ENCODE measurements around the gene FUT2.
A peak's percentile ranks its signal among the peaks of the same experiment; 100 is the strongest.

FUT2 gene

DNA sequence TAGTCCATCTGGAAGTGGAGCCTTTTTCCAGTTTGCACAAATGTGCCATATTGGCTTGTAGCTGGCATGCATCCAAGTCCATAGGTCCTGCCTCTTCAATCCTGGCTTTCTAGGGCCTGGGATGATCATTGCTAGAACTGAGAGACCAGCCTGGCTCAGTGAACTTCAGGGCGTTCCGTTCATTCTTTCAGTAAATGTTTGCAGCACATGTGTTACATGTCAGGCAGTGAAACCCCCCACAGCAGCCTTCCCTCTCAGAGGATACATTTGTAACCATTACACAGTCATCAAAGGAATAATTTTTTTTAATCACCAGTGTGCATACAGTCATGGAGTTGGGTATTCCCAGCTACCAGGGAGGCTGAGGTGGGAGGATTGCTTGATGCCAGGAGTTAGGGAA is 9.7 kb downstream of the FUT2 start:
- no peak overlapping the region for H3K27ac ChIP-seq
- DNase-seq (ENCODE audit: low spot score), result no peak
- H3K4me3 ChIP-seq, result no peak overlapping the region
- TF ChIP-seq, protein P1, sequence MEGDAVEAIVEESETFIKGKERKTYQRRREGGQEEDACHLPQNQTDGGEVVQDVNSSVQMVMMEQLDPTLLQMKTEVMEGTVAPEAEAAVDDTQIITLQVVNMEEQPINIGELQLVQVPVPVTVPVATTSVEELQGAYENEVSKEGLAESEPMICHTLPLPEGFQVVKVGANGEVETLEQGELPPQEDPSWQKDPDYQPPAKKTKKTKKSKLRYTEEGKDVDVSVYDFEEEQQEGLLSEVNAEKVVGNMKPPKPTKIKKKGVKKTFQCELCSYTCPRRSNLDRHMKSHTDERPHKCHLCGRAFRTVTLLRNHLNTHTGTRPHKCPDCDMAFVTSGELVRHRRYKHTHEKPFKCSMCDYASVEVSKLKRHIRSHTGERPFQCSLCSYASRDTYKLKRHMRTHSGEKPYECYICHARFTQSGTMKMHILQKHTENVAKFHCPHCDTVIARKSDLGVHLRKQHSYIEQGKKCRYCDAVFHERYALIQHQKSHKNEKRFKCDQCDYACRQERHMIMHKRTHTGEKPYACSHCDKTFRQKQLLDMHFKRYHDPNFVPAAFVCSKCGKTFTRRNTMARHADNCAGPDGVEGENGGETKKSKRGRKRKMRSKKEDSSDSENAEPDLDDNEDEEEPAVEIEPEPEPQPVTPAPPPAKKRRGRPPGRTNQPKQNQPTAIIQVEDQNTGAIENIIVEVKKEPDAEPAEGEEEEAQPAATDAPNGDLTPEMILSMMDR (IDR thresholded peaks at IDR 0.05), result no peak

DNA sequence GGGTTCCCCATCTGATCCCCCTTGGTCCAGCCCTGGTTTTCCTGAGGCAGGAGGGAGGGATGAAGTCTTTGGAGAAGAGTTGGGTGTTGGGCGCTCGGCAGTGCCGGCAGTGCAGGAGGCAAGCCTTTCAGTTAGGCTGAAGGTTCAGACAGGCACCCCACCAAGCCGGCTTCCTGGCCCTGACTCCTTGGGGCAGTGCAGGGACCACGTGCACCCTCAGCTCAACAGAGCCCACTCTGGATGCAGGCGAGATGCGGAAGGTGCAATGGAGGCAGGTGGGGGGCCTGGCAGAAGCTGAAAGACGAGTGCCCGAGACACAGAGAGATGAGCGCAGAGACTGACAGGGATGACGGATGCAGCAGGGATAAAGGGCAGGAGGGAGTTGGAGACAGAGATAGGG is 12.7 kb downstream of the FUT2 start:
- Histone ChIP-seq H3K4me3 (no peak overlapping the region), H3K27ac (no peak overlapping the region)
- DNase-seq (ENCODE audit: low spot score), result no peak
- TF ChIP-seq, protein P1 (IDR thresholded peaks at IDR 0.05), result no peak

DNA sequence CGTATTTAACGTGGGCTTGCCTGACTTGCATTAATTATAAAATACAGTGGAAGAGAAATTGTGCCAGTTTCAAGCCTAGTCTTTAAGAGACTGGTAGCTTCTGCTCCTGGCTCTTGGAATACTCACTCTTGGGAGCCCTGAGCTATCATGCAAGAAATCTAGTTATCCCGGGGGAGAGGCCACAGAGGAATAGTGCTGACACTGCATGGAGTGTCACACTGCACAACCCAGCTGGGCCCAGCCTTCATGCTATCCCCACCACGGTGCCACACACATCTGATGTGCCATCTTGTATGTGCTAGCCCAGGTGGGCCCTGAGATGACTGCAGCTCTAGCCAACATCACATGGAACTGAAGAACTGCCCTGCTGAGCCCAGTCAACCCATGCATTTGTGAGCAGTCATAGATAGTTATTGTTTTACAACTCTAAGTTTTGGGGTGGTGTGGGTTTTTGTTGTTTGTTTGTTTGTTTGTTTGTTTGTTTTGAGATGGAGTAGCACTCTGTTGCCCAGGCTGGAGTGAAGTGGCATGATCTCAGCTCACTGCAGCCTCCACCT is 15.4 kb downstream of the FUT2 start:
- Histone ChIP-seq H3K27ac (no peak overlapping the region), H3K4me3 (no peak overlapping the region)
- DNase-seq (ENCODE audit: low spot score), result no peak
- TF ChIP-seq, protein P1 (IDR thresholded peaks at IDR 0.05), result no peak

DNA sequence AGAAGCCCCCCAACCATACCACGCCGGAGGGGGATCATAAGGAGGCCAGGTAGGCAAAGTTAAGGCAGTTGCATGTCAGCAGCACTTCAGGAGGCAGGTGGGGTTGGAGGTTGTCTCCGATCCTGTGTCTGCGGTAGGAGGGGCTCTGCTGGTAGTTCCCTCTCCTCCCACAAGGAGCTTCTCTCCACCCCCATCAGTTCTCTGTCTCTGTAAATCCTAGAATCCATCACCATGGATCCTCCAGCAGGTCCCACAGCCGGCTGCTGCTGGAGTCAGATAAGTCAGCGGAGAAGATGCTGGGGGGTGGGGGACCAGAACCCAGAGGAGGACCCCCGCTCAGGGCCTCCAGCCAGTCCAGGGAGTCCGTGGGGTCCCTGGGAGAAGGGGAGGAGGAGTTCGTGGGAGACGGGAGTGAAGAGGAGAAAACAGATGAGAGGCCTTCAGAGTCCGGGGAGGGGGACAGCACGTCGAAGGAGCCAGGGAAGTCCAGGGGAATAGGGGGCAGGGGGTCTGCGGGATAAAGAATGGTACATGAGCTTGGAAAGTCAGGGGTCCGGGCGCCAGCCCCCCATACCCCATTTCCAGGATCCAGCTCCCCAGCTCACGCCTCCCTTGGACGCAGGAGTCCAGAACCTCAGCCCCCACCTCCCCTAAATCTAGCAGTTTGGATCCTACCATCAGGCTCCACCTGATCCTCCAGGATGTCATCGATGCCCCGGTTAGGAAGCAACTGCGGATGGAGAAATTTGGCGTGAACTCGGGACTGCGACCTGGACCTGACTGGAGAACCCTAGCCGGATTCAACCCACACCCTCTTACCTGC is 17.5 kb downstream of the FUT2 start:
- peak overlapping the region; percentile 46 to 72 for H3K27ac ChIP-seq
- peak overlapping the region; percentile 78 for H3K4me3 ChIP-seq
- TF ChIP-seq, protein P1 (IDR thresholded peaks at IDR 0.05), result no peak
- DNase-seq (ENCODE audit: low spot score), result peak; percentile 73

DNA sequence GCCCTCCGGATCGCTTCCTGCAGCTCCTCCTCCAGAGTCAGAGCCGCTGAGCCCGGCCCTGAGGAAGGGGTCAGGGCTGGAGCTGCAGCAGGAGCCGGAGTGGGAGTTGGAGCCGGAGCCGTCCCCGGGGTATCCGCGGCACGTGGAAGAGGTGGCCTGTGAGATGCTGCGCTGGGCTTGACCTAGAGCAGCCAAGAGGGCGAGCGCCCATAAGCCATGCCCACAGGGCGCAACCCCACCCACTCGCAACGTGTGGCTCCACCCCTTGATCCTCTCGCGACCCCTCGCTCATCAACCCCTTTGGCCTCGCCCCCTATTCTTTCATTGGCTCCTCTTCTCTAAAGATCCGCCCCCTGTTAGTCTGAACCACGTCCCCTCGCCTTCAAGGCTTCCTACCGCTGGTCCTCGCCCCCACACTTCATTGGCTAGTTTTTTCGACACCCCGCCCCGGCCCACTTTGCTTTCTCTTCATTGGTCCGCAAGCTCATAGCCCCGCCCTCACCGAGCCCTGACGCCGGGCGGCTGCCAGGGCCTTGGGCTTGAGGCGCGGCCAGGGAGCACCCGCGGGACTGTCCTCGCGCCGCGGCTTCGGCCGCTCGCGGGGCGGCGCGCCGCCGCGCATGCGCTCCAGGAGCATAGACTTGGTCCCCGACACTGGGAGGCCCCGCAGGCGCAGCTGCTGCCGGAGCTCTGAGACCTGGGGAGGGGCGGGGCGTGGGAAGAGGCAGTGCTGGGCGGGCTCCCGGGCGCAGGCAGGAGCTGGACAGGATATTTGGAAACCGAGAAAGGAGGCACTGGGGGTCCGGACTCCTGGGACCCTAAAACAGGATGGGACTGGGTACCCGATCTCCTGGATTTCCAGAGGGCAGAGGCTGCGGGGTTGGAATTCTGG is 18.3 kb downstream of the FUT2 start:
- peak; percentile 99 for DNase-seq (ENCODE audit: low spot score)
- Histone ChIP-seq H3K4me3 (peak overlapping the region; percentile 78), H3K27ac (peak overlapping the region; percentile 67 to 89)
- TF ChIP-seq, protein P1 (IDR thresholded peaks at IDR 0.05), result no peak

DNA sequence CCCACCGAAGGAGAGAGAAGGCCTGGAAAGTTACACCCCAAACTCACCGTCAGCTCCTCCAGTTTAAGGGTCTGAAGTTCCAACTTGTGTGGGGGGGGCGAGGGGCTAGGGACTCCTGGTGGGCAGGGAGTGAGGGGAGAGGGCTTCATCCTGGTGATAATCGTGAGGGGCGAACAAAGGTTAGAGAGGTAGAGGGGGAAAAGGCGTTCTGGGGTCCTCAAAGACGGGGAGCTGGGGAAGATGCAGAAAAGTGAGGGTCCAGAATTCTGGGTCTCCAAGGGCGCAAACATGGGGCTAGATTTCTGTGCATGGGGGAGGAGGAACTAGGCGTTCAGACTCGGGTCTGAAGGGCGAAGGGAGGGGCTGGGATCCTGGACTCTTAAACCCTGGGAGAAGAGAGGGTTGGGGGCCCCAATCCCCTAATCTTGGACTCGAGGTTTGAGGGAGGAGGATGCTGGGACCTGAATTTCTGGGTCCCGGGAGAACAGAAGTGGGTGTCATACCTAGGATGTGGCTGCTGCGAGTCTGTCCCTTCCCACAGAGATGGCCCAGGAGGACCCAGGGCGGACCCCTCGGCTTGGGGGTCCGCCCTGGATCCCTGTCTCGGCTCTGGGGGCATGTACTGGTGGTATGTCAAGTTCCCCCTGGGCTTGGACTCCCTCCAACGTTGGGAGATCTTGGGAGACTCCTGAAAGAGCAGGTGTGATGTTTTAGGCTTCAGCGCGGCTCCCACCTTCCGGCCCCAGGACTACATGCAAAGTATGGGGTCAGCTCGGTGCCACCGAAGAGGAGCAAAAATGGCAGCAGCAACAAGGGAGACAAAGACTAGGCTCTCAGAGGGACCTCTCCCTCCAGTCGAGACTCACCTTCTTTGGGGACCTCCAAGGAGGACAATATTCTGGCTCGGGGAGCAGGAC is 19.2 kb downstream of the FUT2 start:
- Histone ChIP-seq H3K27ac (peak overlapping the region; percentile 67 to 89), H3K4me3 (peak overlapping the region; percentile 78)
- peak; percentile 79 for DNase-seq (ENCODE audit: low spot score)
- TF ChIP-seq, protein P1 (IDR thresholded peaks at IDR 0.05), result no peak
